ENCODE results near the gene MAST3. TPM values are rescaled to one million over a fixed set of nuclear protein-coding genes. Genes with fewer than 3 reads are reported as not detected.

Gene MAST3
- total and polyA plus RNA-seq, 2 donors (not counting 3 experiments of a cell fraction or from before 2014, with no cell fraction given), result 1.5 to 2.7 TPM

- H3K9ac ChIP-seq (replicated peaks; ENCODE audit: extremely low read depth, insufficient read depth, low read length), result no peak overlapping the region
- intact Hi-C loops (cut with micrococcal nuclease) (no loop called here), dilution Hi-C loops (cut with MboI; ENCODE audit: extremely low pct_ligation_motif_present, low sequenced_read_pairs) (no loop called here)
- ChIA-PET POLR2A (no interaction called here), CTCF (interaction anchor here (0.7 kb wide), 1 partner anchor 357 kb away, joined by 3 read pairs; no protein-coding TSS in a partner anchor)
- no peak overlapping the region for H3K27ac ChIP-seq (ENCODE audit: insufficient read depth, low read depth, low read length)
- no peak for DNase-seq (ENCODE audit: low read depth, low spot score)
- no TSS peak for BruUV-seq (replicated peaks)
- no peak overlapping the region for H3K4me2 ChIP-seq (ENCODE audit: insufficient read depth, low read length)
- H3K4me3 ChIP-seq (replicated peaks in 1 of 3; ENCODE audit: insufficient read depth in 1 of 3, low read depth in 1 of 3, low read length in 3 of 3), result no peak overlapping the region
- H3K4me1 ChIP-seq (ENCODE audit: control insufficient read depth, extremely low read depth, insufficient read depth, low read length), result no peaks in the 10 kb centered on the region
- H3K9me3 ChIP-seq (replicated peaks; ENCODE audit: control insufficient read depth, insufficient read depth, low read length), result no peaks in the 10 kb centered on the region
- H3K27me3 ChIP-seq (ENCODE audit: control insufficient read depth in 2 of 2, insufficient read depth in 2 of 2, low read length in 2 of 2), result no peaks in the 10 kb centered on the region
- H2AFZ ChIP-seq (ENCODE audit: low read depth, low read length), result no peak overlapping the region
- no peaks in the 10 kb centered on the region for H3K79me2 ChIP-seq (ENCODE audit: control insufficient read depth, insufficient read depth, low read length)
- no peak for FAIRE-seq
- H3K36me3 ChIP-seq (ENCODE audit: control insufficient read depth in 2 of 2, extremely low read depth in 1 of 2, insufficient read depth in 2 of 2, low read length in 2 of 2), result no peaks in the 10 kb centered on the region
- no peak for TF ChIP-seq JUN (IDR thresholded peaks at IDR 0.05; ENCODE audit: borderline replicate concordance, insufficient read depth, insufficient read length, low read depth)
- no peak for TF ChIP-seq CTCF (IDR thresholded peaks at IDR 0.05; ENCODE audit: extremely low read depth in 1 of 2, insufficient read depth in 1 of 2, low read depth in 1 of 2, low read length in 2 of 2)
- TF ChIP-seq EZH2 (IDR thresholded peaks at IDR 0.05; ENCODE audit: borderline replicate concordance, low read depth, low read length, severe bottlenecking), result no peak
- no peak for TF ChIP-seq MAX (IDR thresholded peaks at IDR 0.05; ENCODE audit: insufficient read depth, insufficient read length)
- no peak for TF ChIP-seq POLR2AphosphoS5 (IDR thresholded peaks at IDR 0.05; ENCODE audit: insufficient read depth, low read depth, low read length)
- no peak for TF ChIP-seq MYC (IDR thresholded peaks at IDR 0.05; ENCODE audit: low read depth, low read length)
- TF ChIP-seq FOS (IDR thresholded peaks at IDR 0.05; ENCODE audit: borderline replicate concordance, insufficient read depth, low read length), result no peak
- no peak for TF ChIP-seq GATA2 (IDR thresholded peaks at IDR 0.05; ENCODE audit: insufficient read depth, insufficient read length, low read depth, low read length)
- TF ChIP-seq POLR2A (IDR thresholded peaks at IDR 0.05; ENCODE audit: low read depth, low read length), result no peak
- no peaks in the 10 kb centered on the region for H4K20me1 ChIP-seq (replicated peaks; ENCODE audit: control insufficient read depth, extremely low read depth, insufficient read depth, low read length)
- H3K9me1 ChIP-seq (replicated peaks; ENCODE audit: control insufficient read depth, extremely low read depth, insufficient read depth, low read length), result no peaks in the 10 kb centered on the region
These were observed 29.2 kb upstream of the MAST3 start for GRCh38 chr19:18068395-18068794.

Data from endothelial cell of umbilical vein (primary cell).